Prostate gland (tissue), 2 donors: ENCODE data around the gene MCUR1. TPM values are rescaled to one million over a fixed set of nuclear protein-coding genes. Genes with fewer than 3 reads are reported as not detected.
"Not testable (repeated sequence)": the region's sequence is repeated elsewhere in the genome, so short reads cannot be mapped to it uniquely, and the experiment has no call there.

ENCODE experiments used
- DNase-seq: peaks from one replicate; pipeline ENCODE4 v3.0.0-alpha.2; 2019; ENCODE audit warnings: low spot score
- H3K27ac ChIP-seq, 2 donors: fragments of 200-600 bp; sonication (generic); 2 replicates each; pipeline ENCODE4 v1.5.1; 2017 to 2019
- H3K27me3 ChIP-seq: fragments of 200-600 bp; sonication (generic); replicated peaks from 2 replicates; pipeline ENCODE4 v1.5.1; 2019; ENCODE audit not compliant: insufficient read depth
- H3K36me3 ChIP-seq, 2 donors: fragments of 200-600 bp; sonication (generic); 1 replicate in 1 of 2; 2 replicates in 1 of 2; pipeline versions ENCODE4 v1.5.1 to v1.8.1; 2017 to 2019
- H3K4me1 ChIP-seq: fragments of 200-600 bp; sonication (generic); replicated peaks from 2 replicates; pipeline ENCODE4 v1.5.1; 2019
- H3K4me3 ChIP-seq, 2 donors: fragments of 200-600 bp; sonication (generic); 2 replicates each; pipeline ENCODE4 v1.5.1; 2017 to 2019
- H3K9me3 ChIP-seq: fragments of 200-600 bp; sonication (generic); 2 replicates; pipeline ENCODE4 v1.5.1; 2017
- CTCF ChIP-seq, 4 experiments: fragments of 200-600 bp in 2 of 4; fragments of 450-650 bp in 2 of 4; sonication (generic) in 2 of 4; IDR thresholded peaks; 1 replicate in 3 of 4; 2 replicates in 1 of 4; pipeline ENCODE4 v1.5.1; 2016 to 2019; ENCODE audit warnings: antibody characterized with exemption in 4 of 4, mild to moderate bottlenecking in 2 of 4, moderate library complexity in 2 of 4
- POLR2A ChIP-seq: fragments of 450-650 bp; IDR thresholded peaks from one replicate; pipeline ENCODE4 v1.6.1; 2016; ENCODE audit warnings: antibody characterized with exemption, mild to moderate bottlenecking
- POLR2AphosphoS5 ChIP-seq: sonication (generic); formaldehyde crosslinking; IDR thresholded peaks from one replicate; pipeline ENCODE4 v1.6.1; 2017; ENCODE audit warnings: antibody characterized with exemption
- WGBS: methylation state at CpG from one replicate; pipeline ENCODE4 v1.1.5; 2018; 5-methylcytosine and 5-hydroxymethylcytosine counted together
- intact Hi-C: fragments of 100-400 bp; cut with DNase I; formaldehyde crosslinking; loops from one replicate; pipeline ENCODE4 v1.14.2; 2022
- total RNA-seq, 2 donors: library from RNA; depleted of rRNA; stranded (reverse); fragments of >200 nt; gene quantifications; one replicate each; pipeline ENCODE4 v1.1.0, GENCODE V29; 2016

MCUR1 gene
- total RNA-seq, 2 donors from 2014 or later: 13.7 to 16.8 TPM

DNA sequence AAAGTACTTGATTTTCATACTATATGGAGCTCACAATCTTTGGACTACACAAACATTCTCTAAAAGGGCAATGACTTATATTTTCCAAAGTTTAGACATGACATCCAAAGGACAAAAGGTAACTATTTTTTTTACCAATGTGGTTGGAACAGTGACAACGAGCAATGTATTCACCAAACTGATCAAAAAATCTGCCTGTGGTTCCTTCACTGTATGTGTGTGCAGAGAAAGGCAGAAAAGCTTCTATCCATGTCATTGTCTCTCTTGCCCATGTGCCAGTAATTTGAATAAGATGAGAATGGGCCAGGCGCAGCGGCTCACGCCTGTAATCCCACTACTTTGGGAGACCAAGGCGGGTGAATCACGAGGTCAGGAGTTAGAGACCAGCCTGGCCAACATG lies 25.5 kb downstream of the MCUR1 start:
- no peaks in the 10 kb centered on the region for H3K4me1 ChIP-seq
- no peak for TF ChIP-seq CTCF (IDR thresholded peaks at IDR 0.05)
- 98% methylated on average over 6 of the region's 6 CpGs for WGBS
- no peak overlapping the region for H3K4me3 ChIP-seq
- no peaks in the 10 kb centered on the region for H3K9me3 ChIP-seq
- no peak for DNase-seq
- H3K36me3 ChIP-seq: no peaks in the 10 kb centered on the region
- no peaks in the 10 kb centered on the region for H3K27me3 ChIP-seq
- H3K27ac ChIP-seq: no peak overlapping the region
- intact Hi-C loops: no loop called here

DNA sequence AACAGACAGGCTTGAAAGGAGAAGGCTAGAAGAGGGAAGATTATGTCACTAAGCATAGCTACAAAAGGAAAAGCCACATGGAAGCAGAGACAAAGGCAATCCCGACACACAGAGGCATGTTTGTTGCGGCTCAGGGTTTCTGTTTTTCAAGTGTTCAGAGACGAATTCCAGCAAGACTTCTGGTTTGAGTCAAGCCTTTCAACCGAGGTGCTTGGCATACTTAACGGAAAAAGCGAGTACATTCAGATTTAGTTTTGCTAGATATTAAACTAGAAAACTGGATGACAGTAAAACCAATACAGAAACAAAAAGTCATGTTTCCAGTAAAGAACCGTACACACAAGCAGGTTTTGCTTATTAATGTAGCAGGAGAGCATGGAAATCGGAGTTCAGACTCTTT lies 27.2 kb downstream of the MCUR1 start:
- 51% methylated on average over 8 of the region's 8 CpGs for WGBS
- DNase-seq: no peak
- H3K9me3 ChIP-seq: no peaks in the 10 kb centered on the region
- TF ChIP-seq POLR2A (no peak), POLR2AphosphoS5 (no peak), CTCF (IDR thresholded peaks at IDR 0.05) (no peak)
- H3K27me3 ChIP-seq: no peaks in the 10 kb centered on the region
- H3K36me3 ChIP-seq: no peaks in the 10 kb centered on the region
- intact Hi-C loops: no loop called here
- no peak overlapping the region for H3K27ac ChIP-seq
- H3K4me1 ChIP-seq: no peaks in the 10 kb centered on the region
- no peak overlapping the region for H3K4me3 ChIP-seq

- H3K4me1 ChIP-seq, H3K36me3 ChIP-seq, H3K27me3 ChIP-seq, H3K9me3 ChIP-seq, DNase-seq, H3K4me3 ChIP-seq, intact Hi-C loops, H3K27ac ChIP-seq: not testable (repeated sequence)
- 86% methylated on average over 8 of the region's 8 CpGs for WGBS
Observed at GRCh38 chr6:13780162-13780561, 34.2 kb downstream of the MCUR1 start.

- Histone ChIP-seq H3K9me3 (no peaks in the 10 kb centered on the region), H3K27me3 (no peaks in the 10 kb centered on the region), H3K27ac (no peak overlapping the region), H3K36me3 (no peaks in the 10 kb centered on the region), H3K4me3 (no peak overlapping the region), H3K4me1 (no peaks in the 10 kb centered on the region)
- WGBS: 86% methylated on average over 6 of the region's 6 CpGs
- no peak for DNase-seq
- TF ChIP-seq POLR2AphosphoS5 (no peak), CTCF (IDR thresholded peaks at IDR 0.05) (no peak), POLR2A (no peak)
- intact Hi-C loops: no loop called here
Observed at GRCh38 chr6:13778028-13778427, 36.3 kb downstream of the MCUR1 start.

- TF ChIP-seq CTCF (IDR thresholded peaks at IDR 0.05) (no peak), POLR2A (no peak), POLR2AphosphoS5 (no peak)
- H3K4me1 ChIP-seq: no peaks in the 10 kb centered on the region
- no peaks in the 10 kb centered on the region for H3K36me3 ChIP-seq
- WGBS: 93% methylated on average over 9 of the region's 9 CpGs
- no peaks in the 10 kb centered on the region for H3K9me3 ChIP-seq
- no peak for DNase-seq
- H3K27ac ChIP-seq: no peak overlapping the region
- intact Hi-C loops: no loop called here
- no peaks in the 10 kb centered on the region for H3K27me3 ChIP-seq
- H3K4me3 ChIP-seq: no peak overlapping the region
Observed at GRCh38 chr6:13776602-13777001, 37.8 kb downstream of the MCUR1 start.

DNA sequence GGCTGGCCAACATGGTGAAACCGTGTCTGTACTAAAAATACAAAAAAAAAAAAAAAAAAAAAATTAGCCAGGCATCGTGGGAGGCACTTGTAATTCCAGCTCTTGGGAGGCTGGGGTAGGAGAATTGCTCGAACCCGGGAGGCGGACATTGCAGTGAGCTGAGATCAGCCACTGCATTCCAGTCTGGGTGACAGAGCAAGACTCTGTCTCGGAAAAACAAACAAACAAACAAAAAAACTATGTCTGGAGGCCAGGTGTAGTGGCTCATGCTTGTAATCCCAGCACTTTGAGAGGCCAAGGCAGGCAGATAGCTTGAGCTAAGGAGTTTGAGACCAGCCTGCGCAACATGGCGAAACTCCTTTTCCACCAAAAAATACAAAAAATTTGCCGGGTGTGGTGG lies 38.9 kb downstream of the MCUR1 start:
- H3K27me3 ChIP-seq, H3K4me3 ChIP-seq, H3K27ac ChIP-seq, H3K9me3 ChIP-seq, H3K4me1 ChIP-seq, intact Hi-C loops, DNase-seq, H3K36me3 ChIP-seq: not testable (repeated sequence)
- WGBS: 89% methylated on average over 9 of the region's 9 CpGs

- 92% methylated on average over 35 of the region's 35 CpGs for WGBS
- DNase-seq, intact Hi-C loops, H3K27ac ChIP-seq, H3K4me1 ChIP-seq, H3K36me3 ChIP-seq, H3K4me3 ChIP-seq, H3K27me3 ChIP-seq, H3K9me3 ChIP-seq: not testable (repeated sequence)
Observed at GRCh38 chr6:13772358-13773030, 41.9 kb downstream of the MCUR1 start.
